Measurements from ENCODE around the gene KIF3B. TPM values are rescaled to one million over a fixed set of nuclear protein-coding genes. Genes with fewer than 3 reads are reported as not detected.

The KIF3B gene
- total and polyA plus RNA-seq, 2 donors from 2014 or later = 31.6 to 62.2 TPM

DNA sequence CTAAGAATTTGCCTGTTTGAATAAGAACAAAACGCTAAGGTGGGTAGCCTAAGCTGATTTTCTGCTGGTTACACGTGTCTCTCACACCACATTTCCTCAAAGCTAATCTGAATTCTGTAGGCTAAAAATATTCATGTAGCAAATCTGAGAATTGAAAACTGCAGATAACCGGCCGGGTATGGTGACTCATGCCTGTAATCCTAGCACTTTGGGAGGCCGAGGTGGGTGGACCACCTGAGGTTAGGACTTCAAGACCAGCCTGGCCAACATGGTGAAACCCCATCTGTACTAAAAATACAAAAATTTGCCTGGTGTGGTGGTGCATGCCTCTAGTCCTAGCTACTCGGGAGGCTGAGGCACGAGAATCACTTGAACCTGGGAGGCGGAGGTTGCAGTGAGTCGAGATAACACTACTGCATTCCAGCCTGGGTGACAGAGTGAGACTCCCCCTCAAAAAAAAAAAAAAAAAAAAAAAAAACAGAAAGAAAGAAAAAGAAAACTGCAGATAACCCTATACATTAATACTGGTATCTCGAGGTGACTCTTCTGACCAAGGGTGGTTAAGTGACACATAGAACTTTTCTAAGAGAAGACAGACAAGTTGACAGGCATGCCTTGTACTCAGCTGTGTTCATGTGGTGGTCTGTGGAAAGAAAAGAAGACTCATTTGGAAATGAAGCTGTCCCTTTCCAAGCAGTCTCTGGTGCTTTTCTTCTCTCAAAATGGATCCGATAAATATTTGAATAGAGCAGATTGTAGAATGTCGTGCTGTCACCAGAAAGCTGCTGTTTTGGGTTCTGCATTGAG is 55.9 kb downstream of the KIF3B start:
- peak overlapping the region; percentile 9 to 51 for H3K27ac ChIP-seq (ENCODE audit: low read depth in 2 of 2, low read length in 2 of 2)
- H3K9me3 ChIP-seq (ENCODE audit: control insufficient read depth in 2 of 3, insufficient read depth in 1 of 3, low read length in 3 of 3) = no peaks in the 10 kb centered on the region
- no peak overlapping the region for H3K9ac ChIP-seq (ENCODE audit: low read length in 3 of 3)
- FAIRE-seq (no peak), DNase-seq (no peak)
- H3K4me1 ChIP-seq (ENCODE audit: control insufficient read depth in 2 of 3, insufficient read depth in 2 of 3, low read depth in 1 of 3, low read length in 3 of 3) = peaks cover 0 to 24% (median 21%) of the 10 kb centered on the region in 3 donors
- H3K27me3 ChIP-seq (ENCODE audit: control insufficient read depth, insufficient read depth, low read length) = no peaks in the 10 kb centered on the region
- intact Hi-C loops (cut with DNase I) = no loop called here
- H3K4me3 ChIP-seq (ENCODE audit: low read length in 3 of 3) = no peak overlapping the region
- H3K36me3 ChIP-seq (ENCODE audit: control insufficient read depth in 2 of 3, insufficient read depth in 3 of 3, low read length in 3 of 3) = peaks cover 0 to 13% (median 4%) of the 10 kb centered on the region in 3 donors
- no peak for TF ChIP-seq CTCF (IDR thresholded peaks at IDR 0.05; ENCODE audit: borderline replicate concordance, extremely low read depth, insufficient read depth)

GRCh38 chr20:32333988-32334885 is 56.8 kb downstream of the KIF3B start:
- Histone ChIP-seq H3K9me3 (ENCODE audit: control insufficient read depth in 2 of 3, insufficient read depth in 1 of 3, low read length in 3 of 3) (no peaks in the 10 kb centered on the region), H3K9ac (ENCODE audit: low read length in 3 of 3) (peak overlapping the region in 1 of 3 donors; percentile 32), H3K27me3 (ENCODE audit: control insufficient read depth, insufficient read depth, low read length) (no peaks in the 10 kb centered on the region), H3K36me3 (ENCODE audit: control insufficient read depth in 2 of 3, insufficient read depth in 3 of 3, low read length in 3 of 3) (peaks cover 0 to 13% (median 4%) of the 10 kb centered on the region in 3 donors), H3K4me1 (ENCODE audit: control insufficient read depth in 2 of 3, insufficient read depth in 2 of 3, low read depth in 1 of 3, low read length in 3 of 3) (peaks cover 0 to 24% (median 21%) of the 10 kb centered on the region in 3 donors), H3K4me3 (ENCODE audit: low read length in 3 of 3) (no peak overlapping the region), H3K27ac (ENCODE audit: low read depth in 2 of 2, low read length in 2 of 2) (peak overlapping the region; percentile 12 to 82)
- FAIRE-seq (no peak), DNase-seq (peak in 3 of 5 donors; percentile 20 to 86 (median 51))
- no peak for TF ChIP-seq CTCF (IDR thresholded peaks at IDR 0.05; ENCODE audit: borderline replicate concordance, extremely low read depth, insufficient read depth)
- intact Hi-C loops (cut with DNase I) = no loop called here

- no peak overlapping the region for H3K4me3 ChIP-seq (ENCODE audit: low read length in 3 of 3)
- peaks cover 0 to 19% (median 16%) of the 10 kb centered on the region in 3 donors for H3K4me1 ChIP-seq (ENCODE audit: control insufficient read depth in 2 of 3, insufficient read depth in 2 of 3, low read depth in 1 of 3, low read length in 3 of 3)
- H3K9ac ChIP-seq (ENCODE audit: low read length in 3 of 3) = no peak overlapping the region
- H3K36me3 ChIP-seq (ENCODE audit: control insufficient read depth in 2 of 3, insufficient read depth in 3 of 3, low read length in 3 of 3) = peaks cover 0 to 3% (median 0%) of the 10 kb centered on the region in 3 donors
- DNase-seq (peak in 2 of 5 donors; percentile 21 to 50), FAIRE-seq (no peak)
- H3K27me3 ChIP-seq (ENCODE audit: control insufficient read depth, insufficient read depth, low read length) = no peaks in the 10 kb centered on the region
- intact Hi-C loops (cut with DNase I) = no loop called here
- H3K27ac ChIP-seq (ENCODE audit: low read depth in 2 of 2, low read length in 2 of 2) = no peak overlapping the region
- TF ChIP-seq CTCF (IDR thresholded peaks at IDR 0.05; ENCODE audit: borderline replicate concordance, extremely low read depth, insufficient read depth) = peak; percentile 46
- no peaks in the 10 kb centered on the region for H3K9me3 ChIP-seq (ENCODE audit: control insufficient read depth in 2 of 3, insufficient read depth in 1 of 3, low read length in 3 of 3)
Measured at GRCh38 chr20:32336918-32337347, 59.5 kb downstream of the KIF3B start.
